HepG2 (cell line): Measurements from ENCODE around the gene RRP36. TPM values are rescaled to one million over a fixed set of nuclear protein-coding genes. Genes with fewer than 3 reads are reported as not detected.

Experiments
- AKNA ChIP-seq: sonication (generic); formaldehyde crosslinking; IDR thresholded peaks from 2 replicates; pipeline ENCODE4 v1.4.0; 2020; ENCODE audit warnings: missing genetic modification reagents, borderline replicate concordance
- BRCA1 ChIP-seq: sonication (generic); formaldehyde crosslinking; IDR thresholded peaks from 2 replicates; pipeline ENCODE4 v1.4.0; 2020; ENCODE audit warnings: missing genetic modification reagents
- HDAC6 ChIP-seq: fragments of 200-600 bp; sonication (generic); IDR thresholded peaks from 2 replicates; pipeline ENCODE4 v1.7.0; 2017; ENCODE audit warnings: mild to moderate bottlenecking, antibody characterized with exemption, low read length, low read depth
- HIVEP1 ChIP-seq: sonication (generic); formaldehyde crosslinking; IDR thresholded peaks from 2 replicates; pipeline ENCODE4 v1.4.0; 2020; ENCODE audit warnings: mild to moderate bottlenecking, missing genetic modification reagents
- HOXA9 ChIP-seq: sonication (generic); formaldehyde crosslinking; IDR thresholded peaks from 2 replicates; pipeline ENCODE4 v1.8.1; 2022; ENCODE audit warnings: missing genetic modification reagents, mild to moderate bottlenecking, moderate library complexity, borderline replicate concordance
- IRX3 ChIP-seq: sonication (generic); formaldehyde crosslinking; IDR thresholded peaks from 2 replicates; pipeline ENCODE4 v1.8.1; 2023; ENCODE audit warnings: mild to moderate bottlenecking, low read depth, missing genetic modification reagents, borderline replicate concordance
- LCORL ChIP-seq, 2 experiments: fragments of 450-650 bp in 1 of 2; sonication (generic) in 1 of 2; formaldehyde crosslinking in 1 of 2; IDR thresholded peaks; 2 replicates each; pipeline versions ENCODE4 v1.5.0 to v1.6.1; 2017 to 2020; ENCODE audit warnings: antibody characterized with exemption in 1 of 2, missing genetic modification reagents in 1 of 2
- NR3C1 ChIP-seq: sonication (generic); formaldehyde crosslinking; IDR thresholded peaks from 2 replicates; pipeline ENCODE4 v1.4.0; 2020; ENCODE audit warnings: missing genetic modification reagents
- PAXIP1 ChIP-seq: sonication (generic); formaldehyde crosslinking; conservative IDR thresholded peaks from 2 replicates; pipeline ENCODE4 v1.4.0; 2020; ENCODE audit warnings: mild to moderate bottlenecking, missing genetic modification reagents, moderate library complexity
- PPARG ChIP-seq: conservative IDR thresholded peaks from 2 replicates; pipeline ENCODE4 v1.6.1; 2016; ENCODE audit warnings: missing biosample characterization, missing genetic modification reagents
- SIN3A ChIP-seq: IDR thresholded peaks from 2 replicates; pipeline ENCODE4 v1.6.1; 2011; ENCODE audit warnings: low read depth, mild to moderate bottlenecking, control low read depth, low read length, borderline replicate concordance
- ZMYM3 ChIP-seq: sonication (generic); formaldehyde crosslinking; IDR thresholded peaks from 2 replicates; pipeline ENCODE4 v1.5.1; 2020; ENCODE audit warnings: mild to moderate bottlenecking, missing genetic modification reagents
- ZNF142 ChIP-seq: sonication (generic); formaldehyde crosslinking; IDR thresholded peaks from 2 replicates; pipeline ENCODE4 v1.4.0; 2020; ENCODE audit warnings: missing genetic modification reagents
- ZNF274 ChIP-seq: sonication (generic); formaldehyde crosslinking; IDR thresholded peaks from 2 replicates; pipeline ENCODE4 v1.5.1; 2020; ENCODE audit warnings: mild to moderate bottlenecking, missing genetic modification reagents
- ZNF343 ChIP-seq: sonication (generic); formaldehyde crosslinking; IDR thresholded peaks from 2 replicates; pipeline ENCODE4 v1.4.0; 2020; ENCODE audit warnings: mild to moderate bottlenecking, missing genetic modification reagents
- ZNF354B ChIP-seq: sonication (generic); formaldehyde crosslinking; IDR thresholded peaks from 2 replicates; pipeline ENCODE4 v1.8.0; 2022; ENCODE audit warnings: mild to moderate bottlenecking, missing genetic modification reagents
- polyA plus RNA-seq, 8 experiments: library from polyadenylated mRNA; depleted of rRNA in 3 of 8; stranded (reverse) in 7 of 8; unstranded in 1 of 8; fragments of >200 nt; fragmentation: Illumina TruSeq in 4 of 8; extraction: Trizol in 4 of 8; gene quantifications; 2 replicates each; pipeline versions ENCODE4 v1.2.1 to v1.2.3, GENCODE V29; 2011 to 2016; ENCODE audit warnings: low read depth in 4 of 8, missing spikeins in 1 of 8, mixed read lengths in 1 of 8; ENCODE audit not compliant: insufficient read depth in 1 of 8
- total RNA-seq, 5 experiments: library from RNA; depleted of rRNA; stranded (reverse); fragments of >200 nt; fragmentation: Illumina TruSeq; extraction: Trizol; gene quantifications; 2 replicates each; pipeline ENCODE4 v1.2.3, GENCODE V29; 2016; ENCODE audit warnings: low read depth in 1 of 5

The RRP36 gene
- total and polyA plus RNA-seq, 2 of the 13 experiments (the other 11 are each of a cell fraction or from before 2014, with no cell fraction given), result 29.5 to 144 TPM

GRCh38 chr6:43020847-43021246 is 576 bp upstream of the RRP36 start (continued):
- no peak for TF ChIP-seq ZNF142 (CRISPR knock-in tag)
- 0 out of 2 replicates have a peak, but pooled peaks have one; percentile 11 for TF ChIP-seq PAXIP1 (CRISPR knock-in tag)
- no peak for TF ChIP-seq HOXA9
- TF ChIP-seq SIN3A, result no peak
- TF ChIP-seq IRX3 (CRISPR knock-in tag), result peak; percentile 35; the same call in 1 of the 2 replicates
- 0 out of 2 replicates have a peak, but pooled peaks have one; percentile 3 for TF ChIP-seq ZNF343 (CRISPR knock-in tag)
- no peak for TF ChIP-seq NR3C1
- no peak for TF ChIP-seq AKNA
- peak; percentile 30; the same call in 1 of the 2 replicates for TF ChIP-seq ZNF354B (CRISPR knock-in tag)
- no peak for TF ChIP-seq HDAC6
- no peak for TF ChIP-seq HIVEP1 (CRISPR knock-in tag)
- no peak for TF ChIP-seq BRCA1 (CRISPR knock-in tag)
- TF ChIP-seq ZNF274 (CRISPR knock-in tag), result no peak; the same call in 1 of the 2 replicates
- no peak for TF ChIP-seq PPARG
- TF ChIP-seq LCORL (IDR thresholded peaks at IDR 0.05), result no peak
- no peak for TF ChIP-seq LCORL (CRISPR knock-in tag; IDR thresholded peaks at IDR 0.05)
- TF ChIP-seq ZMYM3 (CRISPR knock-in tag), result no peak
